Measurements from ENCODE around the gene CWF19L1. TPM values are rescaled to one million over a fixed set of nuclear protein-coding genes. Genes with fewer than 3 reads are reported as not detected.

Gene CWF19L1
- total RNA-seq, 1 experiment from 2014 or later, result 22.9 TPM

DNA sequence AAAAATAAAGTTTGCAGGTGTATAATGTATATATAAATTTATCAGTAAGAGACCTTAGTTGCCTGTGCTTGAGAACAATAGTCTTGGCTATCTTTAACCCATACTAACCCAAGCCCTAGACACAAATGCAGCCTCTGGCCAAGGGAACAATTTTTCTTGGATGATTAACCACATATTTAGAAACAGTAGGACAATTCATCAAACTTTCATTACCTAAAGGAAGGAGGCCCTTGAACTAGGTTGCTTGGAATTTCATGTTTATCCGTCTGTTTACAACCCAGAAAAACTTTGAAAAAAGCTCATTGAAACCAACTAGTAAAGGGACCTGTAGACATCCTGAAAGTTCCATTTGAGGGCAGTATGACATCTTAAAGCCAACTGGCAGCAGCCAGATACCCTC lies 72.7 kb downstream of the CWF19L1 start:
- Mint-ChIP-seq H3K4me1 (ENCODE audit: low read depth, unreplicated experiment) (no peaks in the 10 kb centered on the region), H3K27ac (ENCODE audit: unreplicated experiment) (no peak overlapping the region), H3K36me3 (ENCODE audit: insufficient read depth, unreplicated experiment) (peaks cover 6% of the 10 kb centered on the region), H3K27me3 (ENCODE audit: unreplicated experiment) (no peaks in the 10 kb centered on the region), H3K9me3 (ENCODE audit: low read depth, unreplicated experiment) (no peaks in the 10 kb centered on the region), H3K4me3 (ENCODE audit: low read depth, unreplicated experiment) (no peak overlapping the region)
- TF ChIP-seq, protein P1, sequence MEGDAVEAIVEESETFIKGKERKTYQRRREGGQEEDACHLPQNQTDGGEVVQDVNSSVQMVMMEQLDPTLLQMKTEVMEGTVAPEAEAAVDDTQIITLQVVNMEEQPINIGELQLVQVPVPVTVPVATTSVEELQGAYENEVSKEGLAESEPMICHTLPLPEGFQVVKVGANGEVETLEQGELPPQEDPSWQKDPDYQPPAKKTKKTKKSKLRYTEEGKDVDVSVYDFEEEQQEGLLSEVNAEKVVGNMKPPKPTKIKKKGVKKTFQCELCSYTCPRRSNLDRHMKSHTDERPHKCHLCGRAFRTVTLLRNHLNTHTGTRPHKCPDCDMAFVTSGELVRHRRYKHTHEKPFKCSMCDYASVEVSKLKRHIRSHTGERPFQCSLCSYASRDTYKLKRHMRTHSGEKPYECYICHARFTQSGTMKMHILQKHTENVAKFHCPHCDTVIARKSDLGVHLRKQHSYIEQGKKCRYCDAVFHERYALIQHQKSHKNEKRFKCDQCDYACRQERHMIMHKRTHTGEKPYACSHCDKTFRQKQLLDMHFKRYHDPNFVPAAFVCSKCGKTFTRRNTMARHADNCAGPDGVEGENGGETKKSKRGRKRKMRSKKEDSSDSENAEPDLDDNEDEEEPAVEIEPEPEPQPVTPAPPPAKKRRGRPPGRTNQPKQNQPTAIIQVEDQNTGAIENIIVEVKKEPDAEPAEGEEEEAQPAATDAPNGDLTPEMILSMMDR (IDR thresholded peaks at IDR 0.05; ENCODE audit: unreplicated experiment), result no peak
- CTCF ChIA-PET, result no interaction called here
- no TSS peak for BruUV-seq (replicated peaks)
- intact Hi-C loops (cut with micrococcal nuclease; ENCODE audit: unreplicated experiment), result no loop called here
- DNase-seq, result no peak

GRCh38 chr10:100192350-100192749 lies 75.1 kb downstream of the CWF19L1 start:
- CTCF ChIA-PET, result no interaction called here
- peaks cover 6% of the 10 kb centered on the region for H3K36me3 Mint-ChIP-seq (ENCODE audit: insufficient read depth, unreplicated experiment)
- no peak overlapping the region for H3K27ac Mint-ChIP-seq (ENCODE audit: unreplicated experiment)
- no peaks in the 10 kb centered on the region for H3K27me3 Mint-ChIP-seq (ENCODE audit: unreplicated experiment)
- TF ChIP-seq, protein P1 (IDR thresholded peaks at IDR 0.05; ENCODE audit: unreplicated experiment), result no peak
- no peaks in the 10 kb centered on the region for H3K9me3 Mint-ChIP-seq (ENCODE audit: low read depth, unreplicated experiment)
- H3K4me1 Mint-ChIP-seq (ENCODE audit: low read depth, unreplicated experiment), result peaks cover 8% of the 10 kb centered on the region
- intact Hi-C loops (cut with micrococcal nuclease; ENCODE audit: unreplicated experiment), result no loop called here
- no peak overlapping the region for H3K4me3 Mint-ChIP-seq (ENCODE audit: low read depth, unreplicated experiment)
- no peak for DNase-seq
- BruUV-seq (replicated peaks), result no TSS peak

- CTCF ChIA-PET, result no interaction called here
- TF ChIP-seq, protein P1 (IDR thresholded peaks at IDR 0.05; ENCODE audit: unreplicated experiment), result no peak
- Mint-ChIP-seq H3K27me3 (ENCODE audit: unreplicated experiment) (no peaks in the 10 kb centered on the region), H3K36me3 (ENCODE audit: insufficient read depth, unreplicated experiment) (peaks cover 27% of the 10 kb centered on the region), H3K9me3 (ENCODE audit: low read depth, unreplicated experiment) (no peaks in the 10 kb centered on the region), H3K4me1 (ENCODE audit: low read depth, unreplicated experiment) (peaks cover 18% of the 10 kb centered on the region), H3K27ac (ENCODE audit: unreplicated experiment) (peak overlapping the region; percentile 43), H3K4me3 (ENCODE audit: low read depth, unreplicated experiment) (peak overlapping the region; percentile 78)
- intact Hi-C loops (cut with micrococcal nuclease; ENCODE audit: unreplicated experiment), result no loop called here
- peak; percentile 24 for DNase-seq
- BruUV-seq (replicated peaks), result TSS peak; percentile 79
Measured at GRCh38 chr10:100186253-100187212, 80.9 kb downstream of the CWF19L1 start.

DNA sequence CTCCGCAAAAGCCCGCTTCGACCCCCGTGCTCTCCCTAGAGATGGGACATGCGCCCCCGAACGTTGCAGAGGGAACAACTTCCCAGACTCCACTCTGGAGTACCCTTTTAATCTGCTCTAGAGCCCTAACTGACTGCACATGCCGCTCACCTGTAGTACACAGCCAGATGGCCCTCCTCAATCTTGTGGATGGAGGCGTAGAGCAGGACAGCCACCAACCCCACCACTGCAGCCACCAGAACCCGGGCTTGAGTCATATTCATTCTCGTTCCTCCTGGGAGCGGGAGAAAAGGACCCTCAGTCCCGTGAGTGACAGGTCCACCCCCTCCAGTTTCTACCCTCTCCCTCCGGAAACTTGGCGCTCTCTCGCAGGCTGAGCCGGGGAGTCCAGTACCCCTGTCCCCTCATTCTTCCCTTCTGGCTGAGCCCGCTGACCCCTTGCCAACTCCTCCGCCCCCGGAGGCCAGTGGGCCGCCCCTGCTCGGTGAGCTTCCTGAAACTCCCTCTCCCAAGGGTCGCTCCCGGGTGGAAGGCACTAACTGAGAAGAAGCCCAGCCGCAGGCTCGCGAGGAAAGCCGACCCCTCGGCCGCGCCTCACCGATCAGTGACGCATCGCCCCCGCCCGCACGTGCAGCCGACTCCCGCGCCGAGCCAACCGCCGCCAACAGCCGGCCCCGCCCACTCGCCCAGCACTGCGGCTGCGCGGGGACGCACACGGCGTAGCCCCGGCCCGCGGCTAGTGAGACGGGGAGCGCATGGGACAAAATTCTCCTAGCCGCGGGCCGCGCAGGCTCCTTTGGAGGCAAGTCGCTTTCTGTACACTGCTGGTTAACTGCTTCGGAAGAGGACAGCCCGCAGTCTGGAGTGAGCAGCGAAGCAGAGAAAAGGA lies 81.8 kb downstream of the CWF19L1 start, which contains the start of gene ERLIN1:
Gene ERLIN1, minus strand, starts transcription at position 666 of the 889 bp plus-strand sequence. Its CDS starts 403 bp downstream, at position 263.
- H3K27me3 Mint-ChIP-seq (ENCODE audit: unreplicated experiment), result no peaks in the 10 kb centered on the region

More for the DNA sequence above, 81.8 kb downstream of the CWF19L1 start, which contains the start of gene ERLIN1:
- CTCF ChIA-PET, result no interaction called here
- H3K9me3 Mint-ChIP-seq (ENCODE audit: low read depth, unreplicated experiment), result no peaks in the 10 kb centered on the region
- BruUV-seq (replicated peaks), result TSS peak; percentile 51
- TF ChIP-seq, protein P1 (IDR thresholded peaks at IDR 0.05; ENCODE audit: unreplicated experiment), result no peak
- peaks cover 27% of the 10 kb centered on the region for H3K36me3 Mint-ChIP-seq (ENCODE audit: insufficient read depth, unreplicated experiment)
- peak within 1 kb of the TSS; percentile 78 for H3K4me3 Mint-ChIP-seq (ENCODE audit: low read depth, unreplicated experiment)
- H3K27ac Mint-ChIP-seq (ENCODE audit: unreplicated experiment), result peak within 1 kb of the TSS; percentile 43
- DNase-seq, result peak; percentile 90
- H3K4me1 Mint-ChIP-seq (ENCODE audit: low read depth, unreplicated experiment), result peaks cover 18% of the 10 kb centered on the region
- intact Hi-C loops (cut with micrococcal nuclease; ENCODE audit: unreplicated experiment), result no loop called here
